Motor neuron (in vitro differentiated cells): ENCODE measurements around the gene MRPS18A. TPM values are rescaled to one million over a fixed set of nuclear protein-coding genes. Genes with fewer than 3 reads are reported as not detected.
A peak's percentile ranks its signal among the peaks of the same experiment; 100 is the strongest.

ENCODE experiments used
- ATAC-seq, 8 experiments: fragments of 200-7000 bp; cut with Tn5 transposase; replicated peaks in 6 of 8; 2 replicates each; pipeline ENCODE4 v1.8.0; 2021; ENCODE audit warnings: mild to moderate bottlenecking in 8 of 8, moderate library complexity in 8 of 8
- H3K27ac ChIP-seq, 2 donors: fragments of 250-450 bp; sonication (Bioruptor Pico); 2 replicates each; pipeline ENCODE4 v1.9.0; 2021; ENCODE audit warnings: antibody characterized with exemption in 2 of 2, mild to moderate bottlenecking in 2 of 2, moderate library complexity in 1 of 2
- H3K4me1 ChIP-seq, 2 donors: fragments of 250-450 bp; sonication (Bioruptor Pico); replicated peaks in 1 of 2; 2 replicates each; pipeline ENCODE4 v1.6.1; 2021; ENCODE audit warnings: antibody characterized with exemption in 2 of 2, mild to moderate bottlenecking in 2 of 2, moderate library complexity in 1 of 2
- H3K4me3 ChIP-seq, 5 donors: fragments of 250-450 bp; sonication (Bioruptor Pico); 2 replicates each; pipeline ENCODE4 v1.9.0; 2021; ENCODE audit warnings: antibody characterized with exemption in 5 of 5, mild to moderate bottlenecking in 5 of 5, moderate library complexity in 4 of 5
- WGBS, 10 experiments: fragments of 450-650 bp; shearing (Covaris generic); methylation state at CpG; one replicate each; pipeline ENCODE4 v1.0.0; 2022; 5-methylcytosine and 5-hydroxymethylcytosine counted together
- in situ Hi-C, 9 experiments: fragments of 400-800 bp; cut with MboI; loops; one replicate each; pipeline ENCODE4 v1.15.0; 2021; ENCODE audit warnings: low sequenced_read_pairs in 9 of 9, low pct_unique_long_range_greater_than_20kb in 2 of 9; ENCODE audit not compliant: unreplicated experiment in 9 of 9
- total RNA-seq, 8 experiments: library from RNA; unstranded; fragments of 300-600 nt; gene quantifications; 2 replicates each; pipeline versions ENCODE4 v1.2.3 to v1.2.4, GENCODE V29; 2022

MRPS18A gene
- total RNA-seq, 8 experiments from 2014 or later = 28.8 to 98.9 (median 56.5) TPM

DNA sequence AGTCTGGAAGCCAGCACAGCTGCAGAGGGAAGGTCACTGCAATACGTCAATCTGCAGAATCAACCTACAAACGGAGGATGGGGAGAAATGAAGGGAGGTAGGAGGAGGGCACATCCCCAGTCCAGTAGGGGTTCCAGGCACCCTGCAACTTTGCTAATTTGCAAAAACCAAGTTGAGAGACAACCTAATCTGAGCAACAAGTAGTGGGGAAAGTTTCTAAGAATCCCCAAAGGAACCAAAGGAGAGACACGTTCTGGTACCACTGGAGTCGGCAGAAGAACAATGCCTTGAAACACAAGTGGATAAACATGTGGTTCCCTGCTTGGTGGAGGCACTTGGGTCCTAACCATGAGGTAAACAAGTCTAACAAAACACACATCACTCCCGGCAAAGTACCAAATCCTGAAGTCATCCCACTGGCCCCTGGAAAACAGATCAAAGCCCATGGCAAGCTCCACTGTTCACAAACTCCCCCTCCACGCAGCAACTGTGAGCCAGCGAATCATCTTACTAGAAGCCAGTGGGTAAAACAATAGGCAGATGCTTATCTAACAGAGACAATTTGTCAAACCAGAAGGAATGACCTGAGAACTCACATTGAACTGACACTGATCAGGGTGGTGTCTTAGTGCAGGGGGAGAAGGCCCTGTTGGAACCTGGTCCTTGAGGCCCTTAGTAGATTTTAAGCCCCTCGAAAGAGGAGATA is 4.7 kb downstream of the MRPS18A start:
- Histone ChIP-seq H3K27ac (no peak overlapping the region), H3K4me1 (peaks cover 6 to 7% of the 10 kb centered on the region in 2 donors), H3K4me3 (no peak overlapping the region)
- 48 to 91% (median 71%) methylated on average over 1 to 7 of the region's 8 CpGs for WGBS, 10 experiments
- ATAC-seq = no peak
- in situ Hi-C loops = no loop called here

DNA sequence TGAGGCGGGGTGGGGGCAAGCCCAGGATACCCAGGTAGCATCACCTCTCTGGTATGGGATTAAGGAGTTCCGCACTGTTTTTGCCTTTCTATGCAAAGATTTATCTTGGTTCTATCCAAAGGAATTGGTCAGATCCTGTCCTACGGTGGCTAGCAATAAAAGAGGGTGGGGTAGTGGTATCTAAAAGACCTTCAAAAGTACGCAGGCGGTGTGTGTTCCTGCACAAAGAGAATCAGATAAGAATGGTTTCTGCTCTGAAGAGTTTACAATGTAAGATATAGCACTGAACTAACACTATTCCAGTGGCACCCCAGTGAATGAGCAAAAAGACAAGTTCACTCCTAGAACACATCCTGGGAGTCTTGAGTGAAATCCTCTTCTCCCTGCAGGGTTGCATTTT is 6.3 kb downstream of the MRPS18A start:
- WGBS, 10 experiments = 88 to 100% (median 95%) methylated on average over 1 to 5 of the region's 5 CpGs; no CpG with 5 or more reads in 3 of the 10 experiments
- Histone ChIP-seq H3K4me3 (no peak overlapping the region), H3K27ac (no peak overlapping the region), H3K4me1 (peaks cover 1 to 2% of the 10 kb centered on the region in 2 donors)
- in situ Hi-C loops = no loop called here
- ATAC-seq = no peak

DNA sequence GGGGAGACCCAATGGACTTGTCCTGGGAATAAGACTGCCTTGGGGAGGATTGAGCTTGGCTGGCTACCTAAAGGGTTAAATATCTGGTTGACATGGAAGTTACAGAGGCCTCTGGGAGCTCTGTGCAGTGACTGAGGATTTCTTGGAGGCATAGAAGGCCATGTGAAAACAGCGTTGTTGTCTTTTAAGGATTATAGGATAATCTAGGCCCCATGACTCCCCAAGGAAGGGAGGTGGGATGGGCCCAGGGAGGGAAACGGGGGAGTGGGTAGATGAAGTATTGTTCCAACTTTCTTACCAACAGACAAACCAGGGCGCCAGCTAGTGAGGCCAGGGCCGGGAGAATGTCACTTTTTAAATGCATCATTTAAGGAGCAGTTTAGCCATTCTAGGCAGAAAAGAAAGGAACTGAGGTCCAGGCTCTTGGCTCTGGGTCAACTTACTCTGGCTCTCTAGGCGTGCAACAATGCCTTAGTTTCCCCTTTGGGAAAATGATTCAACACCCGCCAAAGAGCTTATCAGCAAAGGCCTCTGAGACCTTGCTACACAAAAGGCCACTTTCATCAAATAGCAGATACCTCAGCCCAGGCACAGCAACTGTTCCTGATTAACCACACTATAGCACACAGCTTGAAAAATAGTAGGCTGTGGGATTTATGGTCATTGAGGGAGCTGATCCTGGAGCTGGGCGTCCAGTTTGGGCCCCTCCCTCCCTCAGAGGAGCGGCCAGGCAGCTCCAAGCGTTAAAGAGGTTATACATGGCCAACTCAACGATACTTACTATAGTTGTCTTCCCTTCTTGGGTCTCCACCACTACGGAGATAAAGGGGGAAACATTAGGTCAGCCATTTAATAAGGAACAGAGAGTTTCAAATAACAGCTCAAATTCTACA is 7.0 kb downstream of the MRPS18A start:
- in situ Hi-C loops = no loop called here
- H3K4me1 ChIP-seq = no peaks in the 10 kb centered on the region
- H3K27ac ChIP-seq = no peak overlapping the region
- 60 to 100% (median 88%) methylated on average over 2 to 7 of the region's 11 CpGs; no CpG with 5 or more reads in 2 of the 10 experiments for WGBS, 10 experiments
- H3K4me3 ChIP-seq = no peak overlapping the region
- no peak for ATAC-seq

DNA sequence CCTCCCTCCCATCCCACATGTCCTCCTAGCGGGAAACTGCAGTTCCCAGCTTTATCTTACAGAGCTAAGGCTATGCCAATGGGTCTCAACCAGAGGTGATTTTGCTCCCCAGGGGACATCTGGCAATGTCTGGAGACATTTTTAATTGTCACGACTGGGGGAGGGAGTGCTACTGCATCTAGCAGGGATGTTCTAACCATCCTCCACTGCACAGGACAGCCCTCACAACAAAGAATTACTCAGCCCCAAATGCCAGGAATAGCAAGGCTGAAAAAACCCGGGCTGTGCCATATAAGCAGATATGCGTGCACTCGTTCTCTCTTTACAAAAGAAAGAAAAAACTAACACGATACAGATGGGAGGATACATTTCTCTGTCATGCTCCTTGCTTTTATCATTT is 8.5 kb downstream of the MRPS18A start:
- no peak for ATAC-seq
- H3K27ac ChIP-seq = no peak overlapping the region
- H3K4me3 ChIP-seq = no peak overlapping the region
- WGBS, 10 experiments = 60 to 100% (median 82%) methylated on average over 1 to 6 of the region's 6 CpGs; no CpG with 5 or more reads in 1 of the 10 experiments
- in situ Hi-C loops = no loop called here
- no peaks in the 10 kb centered on the region for H3K4me1 ChIP-seq

DNA sequence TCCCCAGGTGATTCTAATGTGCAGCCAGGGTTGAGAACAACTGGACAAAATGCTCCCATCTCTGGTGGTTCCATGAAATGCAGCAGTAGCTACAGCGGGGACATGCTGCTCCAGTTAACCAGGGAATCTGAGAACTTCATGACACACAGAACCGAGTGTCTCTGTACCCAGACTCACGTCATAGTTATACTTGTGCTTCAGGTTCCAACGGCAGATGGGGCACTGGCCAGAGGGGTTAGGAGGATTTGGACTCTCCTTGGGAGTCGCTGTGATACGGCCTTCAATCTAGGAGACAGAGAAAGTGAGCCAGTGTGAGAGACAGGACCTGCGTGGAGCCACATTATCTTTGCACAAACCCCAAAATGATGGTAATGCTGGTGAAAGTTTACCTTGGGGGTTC is 9.2 kb downstream of the MRPS18A start:
- ATAC-seq = no peak
- H3K27ac ChIP-seq = no peak overlapping the region
- H3K4me1 ChIP-seq = peaks cover 0 to 7% of the 10 kb centered on the region in 2 donors
- in situ Hi-C loops = no loop called here
- 88 to 100% (median 97%) methylated on average over 1 to 7 of the region's 7 CpGs; no CpG with 5 or more reads in 3 of the 10 experiments for WGBS, 10 experiments
- no peak overlapping the region for H3K4me3 ChIP-seq

DNA sequence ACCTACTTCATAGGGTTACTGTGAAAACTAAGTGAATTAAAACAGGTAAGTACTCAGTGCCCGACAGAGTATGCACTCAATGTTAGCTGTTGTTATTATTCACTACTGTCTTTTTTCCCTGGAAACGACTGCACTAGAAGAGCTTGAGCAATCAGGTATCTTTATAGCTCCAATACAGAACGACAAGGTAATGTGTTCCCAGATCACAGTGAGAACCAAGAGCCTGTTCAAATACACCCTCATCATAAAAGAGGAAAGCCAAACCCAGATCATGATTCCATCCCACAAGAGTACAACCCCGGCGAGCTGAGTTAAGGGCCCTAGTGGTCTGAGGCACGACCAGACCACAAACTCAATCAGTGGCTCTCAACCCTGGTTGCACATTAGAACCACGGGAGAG is 9.8 kb downstream of the MRPS18A start:
- 68 to 100% (median 86%) methylated on average over 1 to 7 of the region's 7 CpGs; no CpG with 5 or more reads in 3 of the 10 experiments for WGBS, 10 experiments
- Histone ChIP-seq H3K4me1 (peaks cover 0 to 13% of the 10 kb centered on the region in 2 donors), H3K27ac (no peak overlapping the region), H3K4me3 (no peak overlapping the region)
- in situ Hi-C loops = no loop called here
- no peak for ATAC-seq

DNA sequence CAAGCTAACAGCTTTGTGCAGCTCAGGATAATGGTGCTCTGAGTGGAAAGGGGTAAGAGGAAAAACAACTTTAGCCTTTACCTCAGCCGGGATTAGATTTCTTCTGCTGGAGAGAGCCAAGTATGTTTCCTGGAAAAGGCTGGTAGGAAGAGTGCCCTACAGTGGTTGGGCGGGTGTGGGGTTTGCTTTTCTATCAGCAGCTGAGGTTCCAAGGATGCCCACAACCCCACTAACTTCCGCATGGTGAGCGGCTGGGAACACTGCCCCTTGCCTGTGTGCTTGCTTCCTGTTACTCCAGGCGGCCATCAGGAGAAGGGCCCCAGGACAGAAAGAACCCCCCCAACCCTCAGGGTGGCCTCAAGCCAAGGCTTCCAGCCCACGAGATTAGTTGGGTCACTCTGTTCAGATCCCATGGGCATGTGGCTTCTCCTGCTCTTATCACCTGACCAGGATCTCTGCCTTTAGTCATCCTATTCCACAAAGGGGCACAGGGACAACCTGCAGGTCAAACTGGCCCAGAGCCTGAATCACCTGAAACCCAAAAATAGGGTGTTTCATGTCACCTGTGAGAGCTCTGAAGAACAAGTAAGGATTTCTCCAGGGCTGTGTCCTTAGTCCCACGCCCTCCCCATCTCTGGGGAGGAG is 10.5 kb downstream of the MRPS18A start:
- Histone ChIP-seq H3K4me3 (no peak overlapping the region), H3K4me1 (peaks cover 0 to 20% of the 10 kb centered on the region in 2 donors), H3K27ac (no peak overlapping the region)
- ATAC-seq = no peak
- in situ Hi-C loops = no loop called here
- 70 to 100% (median 94%) methylated on average over 1 to 4 of the region's 7 CpGs; no CpG with 5 or more reads in 3 of the 10 experiments for WGBS, 10 experiments

DNA sequence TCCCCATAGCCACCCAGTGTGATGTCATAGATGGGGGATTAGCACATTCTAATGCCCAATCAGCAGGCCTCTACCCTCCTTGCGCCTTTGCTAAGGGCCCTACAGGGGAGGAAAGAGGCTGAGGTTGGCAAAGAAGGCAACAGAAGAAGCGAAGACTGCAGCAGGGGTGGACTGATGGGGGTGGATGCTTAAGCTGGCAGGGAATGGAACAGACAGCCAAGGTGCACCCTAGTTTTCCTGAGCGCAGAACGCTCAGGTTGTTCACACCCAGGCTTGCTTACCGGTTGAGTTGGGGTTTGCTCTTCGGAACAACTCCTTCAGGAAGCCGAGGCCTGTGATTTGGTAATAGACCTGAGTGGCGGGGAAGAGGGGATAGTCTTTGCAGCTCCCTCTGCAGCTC is 12.7 kb downstream of the MRPS18A start:
- Histone ChIP-seq H3K4me1 (peaks cover 0 to 21% of the 10 kb centered on the region in 2 donors), H3K4me3 (no peak overlapping the region), H3K27ac (no peak overlapping the region)
- WGBS, 10 experiments = 71 to 100% (median 98%) methylated on average over 1 to 4 of the region's 8 CpGs; no CpG with 5 or more reads in 2 of the 10 experiments
- in situ Hi-C loops = loop anchor here in 5 of 9 experiments (25.0 kb wide), 1 partner anchor 412 kb away; no protein-coding TSS in a partner anchor
- no peak for ATAC-seq

DNA sequence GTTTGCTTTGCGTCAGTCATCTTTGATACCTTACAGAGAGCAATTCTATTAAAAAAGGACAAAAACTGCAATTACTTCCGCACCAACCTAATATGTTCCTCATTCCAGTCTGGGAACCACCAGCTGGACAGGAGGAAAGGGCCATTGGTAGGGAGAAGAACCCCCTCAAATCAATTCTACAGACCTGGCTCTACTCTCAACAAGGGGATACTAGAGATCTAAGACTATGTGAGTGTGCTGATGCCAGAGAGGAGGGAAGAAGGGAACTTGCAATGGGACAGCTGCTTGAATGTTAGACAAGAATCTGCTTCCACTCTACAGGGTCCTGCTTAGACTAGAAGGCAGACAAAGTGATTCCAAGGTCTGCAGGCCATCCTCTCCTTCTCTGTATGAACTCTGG is 13.3 kb downstream of the MRPS18A start:
- ATAC-seq = no peak
- H3K27ac ChIP-seq = no peak overlapping the region

DNA sequence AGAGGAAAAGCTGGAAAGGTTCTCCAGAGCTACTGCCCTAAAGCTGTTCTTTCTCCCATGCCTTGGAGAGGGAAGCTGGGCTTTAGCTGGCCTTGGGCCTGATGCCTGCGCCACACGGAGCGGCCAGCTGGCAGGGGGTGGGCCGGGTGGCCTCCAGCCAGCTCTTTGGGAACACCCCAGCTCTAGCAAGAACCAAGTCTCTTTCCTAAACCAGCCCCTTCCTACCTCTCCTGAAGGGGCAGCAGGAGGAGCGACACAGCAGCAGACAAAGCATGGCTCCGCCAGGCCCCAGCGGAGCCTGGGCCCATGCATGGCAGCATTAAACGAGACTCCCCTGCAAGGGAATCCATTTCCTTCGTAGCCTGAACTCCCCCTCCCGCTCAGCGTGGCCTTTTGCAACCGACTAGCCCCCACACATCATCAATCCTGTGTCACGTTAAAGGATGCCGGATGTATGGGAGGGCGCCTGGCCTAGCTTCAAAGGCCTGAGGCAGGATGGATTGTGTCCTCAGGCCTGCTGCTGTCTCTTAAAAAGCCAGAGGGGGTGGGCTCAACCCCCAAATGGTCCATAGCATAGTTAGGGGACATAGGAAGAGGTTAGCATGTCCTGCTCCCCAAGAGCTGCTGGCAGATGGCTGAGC is 14.0 kb downstream of the MRPS18A start:
- no peak overlapping the region for H3K4me3 ChIP-seq
- ATAC-seq = peak in 2 of 8 experiments; percentile 11 to 20
- H3K27ac ChIP-seq = peak overlapping the region in 1 of 2 donors; percentile 21
- in situ Hi-C loops = loop anchor here in 5 of 9 experiments (25.0 kb wide), 1 partner anchor 414 kb away; no protein-coding TSS in a partner anchor
- H3K4me1 ChIP-seq = peaks cover 0 to 32% of the 10 kb centered on the region in 2 donors
- WGBS, 10 experiments = 0 to 89% (median 72%) methylated on average over 1 to 8 of the region's 15 CpGs; no CpG with 5 or more reads in 4 of the 10 experiments

More for the DNA sequence above, 13.3 kb downstream of the MRPS18A start:
- Histone ChIP-seq H3K4me3 (no peak overlapping the region), H3K4me1 (peaks cover 0 to 25% of the 10 kb centered on the region in 2 donors)
- WGBS, 10 experiments = 33 to 100% (median 95%) methylated on average over 1 to 2 of the region's 2 CpGs; no CpG with 5 or more reads in 4 of the 10 experiments
- in situ Hi-C loops = loop anchor here in 5 of 9 experiments (25.0 kb wide), 1 partner anchor 413 kb away; no protein-coding TSS in a partner anchor

DNA sequence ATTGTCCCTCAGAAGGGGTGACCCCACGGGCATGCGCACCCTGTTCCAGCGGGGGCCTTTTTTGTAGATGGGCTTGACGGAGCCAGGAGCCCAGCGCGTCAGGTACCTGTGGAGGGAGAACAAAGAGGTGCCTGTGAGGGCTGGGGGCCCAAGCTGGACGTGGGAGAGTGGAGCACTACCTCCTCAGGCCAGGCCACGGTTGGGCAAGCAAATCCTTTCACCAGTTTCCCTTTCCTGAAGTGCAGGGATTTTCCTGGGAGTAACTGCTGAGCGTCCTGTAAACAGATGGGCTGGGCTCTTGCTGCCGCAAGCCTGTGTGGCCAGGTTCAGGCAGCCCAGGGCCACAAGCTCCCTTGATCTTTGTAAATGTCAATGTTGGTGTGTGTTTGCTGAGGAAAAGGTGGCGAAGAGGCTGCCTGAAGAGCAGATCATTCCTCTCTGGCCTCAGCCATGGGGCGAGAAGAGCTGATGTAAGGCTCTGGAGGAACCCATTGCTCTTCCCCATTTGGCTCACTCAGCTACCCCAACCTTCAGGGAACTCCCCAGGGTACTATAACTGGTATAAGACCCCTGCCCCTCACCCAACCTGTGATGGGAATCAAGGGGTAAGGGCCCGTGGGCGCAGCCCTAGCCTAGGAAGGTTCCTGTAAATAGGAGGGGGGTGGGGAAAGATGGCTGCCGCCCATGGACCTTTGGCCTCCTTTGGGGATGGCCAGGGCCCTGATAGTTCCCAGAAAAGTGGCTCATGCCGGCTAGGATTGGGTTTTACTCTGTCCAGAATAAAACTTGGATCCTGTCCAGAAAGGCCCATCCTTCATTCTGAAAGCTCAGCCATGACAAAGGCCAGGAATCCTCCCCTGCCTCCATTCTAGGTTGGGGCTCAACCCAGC is 15.5 kb downstream of the MRPS18A start:
- peaks cover 13 to 47% of the 10 kb centered on the region in 2 donors for H3K4me1 ChIP-seq
- no peak overlapping the region for H3K4me3 ChIP-seq
- in situ Hi-C loops = loop anchor here in 5 of 9 experiments (25.0 kb wide), 1 partner anchor 415 kb away; no protein-coding TSS in a partner anchor
- H3K27ac ChIP-seq = peak overlapping the region in 1 of 2 donors; percentile 34
- peak in 4 of 8 experiments; percentile 18 to 44 (median 30) for ATAC-seq
- 70 to 100% (median 93%) methylated on average over 1 to 6 of the region's 16 CpGs; no CpG with 5 or more reads in 2 of the 10 experiments for WGBS, 10 experiments
